ENCODE results near the gene SEMA4D.

GRCh38 chr9:89325733-89326132 is 172.2 kb downstream of the SEMA4D start:
- TF ChIP-seq CTCF (IDR thresholded peaks at IDR 0.05 in 8 of 11, conservative IDR thresholded peaks at IDR 0.05 in 3 of 11) (no peak), POLR2A (IDR thresholded peaks at IDR 0.05) (no peak), POLR2AphosphoS5 (IDR thresholded peaks at IDR 0.05) (no peak)

Measured in spleen (tissue), 7 donors.